Measurements from ENCODE around the gene ENSA.
"Not testable (repeated sequence)": the region's sequence is repeated elsewhere in the genome, so short reads cannot be mapped to it uniquely, and the experiment has no call there.

The ENSA gene

GRCh38 chr1:150629115-150629928 lies at the start of gene ENSA:
ENSA (minus strand) TSS chr1:150629612; CDS start chr1:150629470, 142 bp downstream.
- DNase-seq: peak; percentile 99 to 100
- peak; percentile 98 for TF ChIP-seq POLR2A (IDR thresholded peaks at IDR 0.05; ENCODE audit: low read length)
- TF ChIP-seq GATA1 (IDR thresholded peaks at IDR 0.05; ENCODE audit: low read depth, low read length): no peak

- no peak for TF ChIP-seq GATA1 (IDR thresholded peaks at IDR 0.05; ENCODE audit: low read depth, low read length)
- no peak for TF ChIP-seq POLR2A (IDR thresholded peaks at IDR 0.05; ENCODE audit: low read length)
- DNase-seq: no peak
Measured at GRCh38 chr1:150678988-150679387, 49.6 kb upstream of the ENSA start.

GRCh38 chr1:150674881-150675280 lies 45.5 kb upstream of the ENSA start:
- TF ChIP-seq POLR2A (IDR thresholded peaks at IDR 0.05; ENCODE audit: low read length) (no peak), GATA1 (IDR thresholded peaks at IDR 0.05; ENCODE audit: low read depth, low read length) (no peak)
- no peak for DNase-seq

GRCh38 chr1:150663321-150663720 lies 33.9 kb upstream of the ENSA start:
- no peak for TF ChIP-seq POLR2A (IDR thresholded peaks at IDR 0.05; ENCODE audit: low read length)
- TF ChIP-seq GATA1 (IDR thresholded peaks at IDR 0.05; ENCODE audit: low read depth, low read length): no peak
- no peak for DNase-seq

- DNase-seq: no peak
- TF ChIP-seq GATA1 (IDR thresholded peaks at IDR 0.05; ENCODE audit: low read depth, low read length) (no peak), POLR2A (IDR thresholded peaks at IDR 0.05; ENCODE audit: low read length) (no peak)
Measured at GRCh38 chr1:150662811-150663210, 33.4 kb upstream of the ENSA start.

GRCh38 chr1:150661156-150661555 lies 31.7 kb upstream of the ENSA start:
- DNase-seq: no peak
- TF ChIP-seq GATA1 (IDR thresholded peaks at IDR 0.05; ENCODE audit: low read depth, low read length) (no peak), POLR2A (IDR thresholded peaks at IDR 0.05; ENCODE audit: low read length) (no peak)

- TF ChIP-seq POLR2A (IDR thresholded peaks at IDR 0.05; ENCODE audit: low read length) (no peak), GATA1 (IDR thresholded peaks at IDR 0.05; ENCODE audit: low read depth, low read length) (no peak)
- no peak for DNase-seq
Measured at GRCh38 chr1:150660584-150660983, 31.2 kb upstream of the ENSA start.

GRCh38 chr1:150657064-150657463 lies 27.7 kb upstream of the ENSA start:
- not testable (repeated sequence) for DNase-seq

- DNase-seq: not testable (repeated sequence)
Measured at GRCh38 chr1:150654635-150655034, 25.2 kb upstream of the ENSA start.

- TF ChIP-seq GATA1 (IDR thresholded peaks at IDR 0.05; ENCODE audit: low read depth, low read length) (no peak), POLR2A (IDR thresholded peaks at IDR 0.05; ENCODE audit: low read length) (no peak)
- DNase-seq: no peak
Measured at GRCh38 chr1:150650193-150650592, 20.8 kb upstream of the ENSA start.

- no peak for DNase-seq
- TF ChIP-seq GATA1 (IDR thresholded peaks at IDR 0.05; ENCODE audit: low read depth, low read length): no peak
- TF ChIP-seq POLR2A (IDR thresholded peaks at IDR 0.05; ENCODE audit: low read length): no peak
Measured at GRCh38 chr1:150649441-150650075, 20.1 kb upstream of the ENSA start.

- TF ChIP-seq GATA1 (IDR thresholded peaks at IDR 0.05; ENCODE audit: low read depth, low read length) (no peak), POLR2A (IDR thresholded peaks at IDR 0.05; ENCODE audit: low read length) (no peak)
- no peak for DNase-seq
Measured at GRCh38 chr1:150642296-150642695, 12.9 kb upstream of the ENSA start.

- not testable (repeated sequence) for DNase-seq
Measured at GRCh38 chr1:150641126-150641815, 11.9 kb upstream of the ENSA start.

- DNase-seq: not testable (repeated sequence)
Measured at GRCh38 chr1:150638430-150638829, 9.0 kb upstream of the ENSA start.

- not testable (repeated sequence) for DNase-seq
Measured at GRCh38 chr1:150634839-150635622, 5.6 kb upstream of the ENSA start.
